Ascending aorta (tissue), 2 donors: ENCODE data around the gene ILF3. TPM values are rescaled to one million over a fixed set of nuclear protein-coding genes. Genes with fewer than 3 reads are reported as not detected.

Experiments
- DNase-seq, 2 donors: peaks; one replicate each; pipeline ENCODE4 v3.0.0-alpha.2; 2019; ENCODE audit warnings: low spot score in 2 of 2
- H3K27ac ChIP-seq, 2 donors: fragments of 200-600 bp; sonication (generic); one replicate each; pipeline ENCODE4 v1.5.1; 2016 to 2017; ENCODE audit warnings: mild to moderate bottlenecking in 1 of 2
- H3K27me3 ChIP-seq: fragments of 200-600 bp; sonication (generic); one replicate; pipeline ENCODE4 v1.5.1; 2017
- H3K36me3 ChIP-seq, 2 donors: fragments of 200-600 bp; sonication (generic); one replicate each; pipeline ENCODE4 v1.5.1; 2016
- H3K4me1 ChIP-seq, 2 donors: fragments of 200-600 bp; sonication (generic); one replicate each; pipeline ENCODE4 v1.5.1; 2016 to 2017; ENCODE audit warnings: mild to moderate bottlenecking in 1 of 2
- H3K4me3 ChIP-seq, 2 donors: fragments of 200-600 bp; sonication (generic); one replicate each; pipeline ENCODE4 v1.5.1; 2016 to 2017; ENCODE audit warnings: mild to moderate bottlenecking in 1 of 2
- H3K9me3 ChIP-seq, 2 donors: fragments of 200-600 bp; sonication (generic); one replicate each; pipeline ENCODE4 v1.5.1; 2016
- CTCF ChIP-seq, 3 experiments: fragments of 200-600 bp in 2 of 3; fragments of 450-650 bp in 1 of 3; sonication (generic) in 2 of 3; IDR thresholded peaks; one replicate each; pipeline ENCODE4 v1.5.1; 2016 to 2019; ENCODE audit warnings: antibody characterized with exemption in 3 of 3, mild to moderate bottlenecking in 1 of 3, moderate library complexity in 1 of 3
- intact Hi-C: fragments of 100-400 bp; cut with DNase I; formaldehyde crosslinking; loops from one replicate; pipeline ENCODE4 v1.15.1; 2023
- total RNA-seq: library from RNA; depleted of rRNA; stranded (reverse); fragments of >200 nt; gene quantifications from one replicate; pipeline ENCODE4 v1.1.0, GENCODE V29; 2016

ILF3 gene
- total RNA-seq, 1 donor from 2014 or later, result 168 TPM

- intact Hi-C loops, result no loop called here
- H3K4me3 ChIP-seq, result no peak overlapping the region
- no peak for DNase-seq
Measured at GRCh38 chr19:10694706-10695307, 40.7 kb downstream of the ILF3 start.

GRCh38 chr19:10695401-10696398 lies 41.6 kb downstream of the ILF3 start:
- intact Hi-C loops, result no loop called here
- Histone ChIP-seq H3K9me3 (no peaks in the 10 kb centered on the region), H3K27me3 (no peaks in the 10 kb centered on the region), H3K36me3 (peaks cover 9 to 20% of the 10 kb centered on the region in 2 donors), H3K4me1 (no peaks in the 10 kb centered on the region), H3K27ac (no peak overlapping the region), H3K4me3 (peak overlapping the region in 1 of 2 donors; percentile 19)
- DNase-seq, result peak; percentile 74 to 91
- TF ChIP-seq CTCF (IDR thresholded peaks at IDR 0.05), result no peak

More at GRCh38 chr19:10694706-10695307, 40.7 kb downstream of the ILF3 start:
- Histone ChIP-seq H3K27me3 (no peaks in the 10 kb centered on the region), H3K4me1 (no peaks in the 10 kb centered on the region), H3K27ac (no peak overlapping the region), H3K9me3 (no peaks in the 10 kb centered on the region), H3K36me3 (peaks cover 16 to 28% of the 10 kb centered on the region in 2 donors)
- TF ChIP-seq CTCF (IDR thresholded peaks at IDR 0.05), result no peak

- no peak for DNase-seq
- intact Hi-C loops, result loop anchor here (1.0 kb wide), 1 partner anchor 118 kb away; no protein-coding TSS in a partner anchor
- peak; percentile 14 to 55 (median 27) for TF ChIP-seq CTCF (IDR thresholded peaks at IDR 0.05)
- H3K4me3 ChIP-seq, result no peak overlapping the region
- H3K4me1 ChIP-seq, result peaks cover 0 to 5% of the 10 kb centered on the region in 2 donors
- no peaks in the 10 kb centered on the region for H3K9me3 ChIP-seq
- no peaks in the 10 kb centered on the region for H3K36me3 ChIP-seq
- no peaks in the 10 kb centered on the region for H3K27me3 ChIP-seq
- no peak overlapping the region for H3K27ac ChIP-seq
Measured at GRCh38 chr19:10699650-10700335, 45.6 kb downstream of the ILF3 start.

DNA sequence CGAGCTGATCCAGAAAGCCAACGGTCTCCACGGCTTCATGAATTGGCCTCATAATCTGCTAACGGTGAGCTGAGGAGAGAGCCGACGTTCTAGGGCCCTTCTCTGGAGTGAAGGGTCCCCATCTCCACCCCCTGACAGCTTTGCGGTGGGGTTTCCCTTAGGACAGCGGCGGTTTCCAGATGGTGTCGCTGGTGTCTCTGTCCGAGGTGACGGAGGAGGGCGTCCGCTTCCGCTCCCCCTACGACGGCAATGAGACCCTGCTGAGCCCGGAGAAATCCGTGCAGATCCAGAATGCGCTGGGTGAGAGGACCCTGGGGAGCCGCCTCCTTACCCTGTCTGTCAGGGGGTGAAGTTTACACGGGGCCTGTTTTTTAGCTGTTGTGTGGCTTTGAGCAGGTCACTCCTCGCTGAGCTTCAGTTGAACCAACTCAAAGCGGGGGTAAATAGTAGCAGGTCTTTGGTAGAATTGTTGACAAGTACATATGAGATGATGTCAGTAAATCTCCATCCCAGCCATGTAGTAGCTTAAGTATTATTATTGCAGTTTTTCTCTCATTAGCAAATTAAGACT lies 47.9 kb downstream of the ILF3 start:
- intact Hi-C loops, result loop anchor here (1.0 kb wide), 2 partner anchors 15 to 48 kb away; partner anchors contain the start of gene ILF3
- no peak for DNase-seq
- H3K4me3 ChIP-seq, result peak overlapping the region; percentile 85 to 88
- H3K27me3 ChIP-seq, result no peaks in the 10 kb centered on the region
- no peaks in the 10 kb centered on the region for H3K9me3 ChIP-seq
- peaks cover 0 to 5% of the 10 kb centered on the region in 2 donors for H3K4me1 ChIP-seq
- no peak overlapping the region for H3K27ac ChIP-seq
- H3K36me3 ChIP-seq, result no peaks in the 10 kb centered on the region
- no peak for TF ChIP-seq CTCF (IDR thresholded peaks at IDR 0.05)

GRCh38 chr19:10706990-10707389 lies 52.8 kb downstream of the ILF3 start:
- H3K9me3 ChIP-seq, result no peaks in the 10 kb centered on the region
- H3K36me3 ChIP-seq, result peaks cover 6 to 21% of the 10 kb centered on the region in 2 donors
- intact Hi-C loops, result no loop called here
- DNase-seq, result no peak
- H3K4me1 ChIP-seq, result peaks cover 0 to 1% of the 10 kb centered on the region in 2 donors
- TF ChIP-seq CTCF (IDR thresholded peaks at IDR 0.05), result no peak
- H3K27me3 ChIP-seq, result no peaks in the 10 kb centered on the region
- H3K4me3 ChIP-seq, result no peak overlapping the region
- H3K27ac ChIP-seq, result no peak overlapping the region
